ENCODE results near the gene PCTP.

Gene PCTP

DNA sequence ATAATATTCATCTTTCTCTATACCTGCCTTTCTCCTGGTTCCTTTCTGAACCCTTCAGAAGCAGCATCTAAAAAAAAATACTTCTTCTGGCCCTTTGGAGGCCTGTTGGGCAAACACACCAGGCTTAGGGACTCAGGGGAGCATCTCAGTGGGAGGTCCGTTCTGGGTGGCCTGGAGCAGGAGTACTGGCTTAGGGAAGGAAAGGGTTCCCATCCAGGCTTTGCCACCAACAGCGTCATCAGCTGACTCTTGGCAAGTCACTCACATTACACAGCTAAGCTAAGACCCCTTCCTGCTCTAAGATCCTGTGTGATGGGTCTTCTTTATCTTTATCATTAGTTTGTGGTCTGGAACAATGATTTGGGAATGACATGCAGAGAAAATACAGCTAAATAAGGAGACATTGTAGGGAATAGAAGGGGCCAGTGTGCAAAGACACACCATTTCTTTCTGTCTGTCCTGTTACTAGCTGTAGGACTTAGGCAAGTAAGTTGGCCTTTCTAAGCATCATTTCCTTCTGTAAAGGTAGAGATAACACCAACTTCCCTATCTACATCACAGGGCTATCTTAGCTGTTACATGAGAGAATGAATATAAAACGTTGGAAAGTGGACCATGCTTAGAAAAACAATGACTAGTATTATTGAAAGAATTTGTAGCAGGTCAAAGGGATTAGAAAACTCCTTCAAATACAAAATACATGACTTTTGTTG lies 9.9 kb downstream of the PCTP start:
- no peak for DNase-seq

DNA sequence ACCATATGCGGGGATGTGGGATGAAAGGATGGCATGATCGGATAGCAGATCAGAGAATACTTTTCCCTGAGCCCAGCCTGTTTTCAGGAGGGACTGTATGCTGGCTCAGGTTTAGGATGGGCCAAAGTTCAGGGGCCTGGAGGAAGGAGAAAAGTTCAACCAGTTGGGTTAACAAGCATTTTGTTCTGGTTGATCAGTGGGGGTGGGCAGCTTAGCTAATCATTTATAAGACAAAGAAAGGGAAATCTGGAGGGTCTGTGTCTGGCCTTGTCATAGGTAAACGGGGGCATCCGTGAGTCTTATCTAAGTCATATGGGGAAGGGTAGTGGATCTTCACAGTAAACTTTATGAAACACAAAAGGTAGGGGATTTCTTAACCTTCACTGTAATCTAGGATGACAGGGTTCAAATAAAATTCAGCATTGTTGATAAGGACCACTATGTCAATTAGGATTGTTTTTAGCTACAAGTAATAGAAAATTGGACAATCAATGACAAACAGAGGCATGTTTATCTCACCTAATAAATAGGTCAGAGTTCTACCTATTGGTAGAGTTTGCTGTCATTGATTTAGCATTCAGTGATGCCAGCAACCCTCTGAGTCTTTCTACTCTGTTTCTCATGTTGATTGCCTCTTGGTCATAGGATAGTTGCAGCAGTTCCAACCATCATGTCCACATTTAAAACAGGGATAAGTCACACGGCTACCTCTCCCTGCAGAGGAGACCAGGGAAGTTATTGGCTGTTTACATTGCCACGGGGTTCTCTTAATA lies 11.4 kb downstream of the PCTP start:
- DNase-seq: no peak

DNA sequence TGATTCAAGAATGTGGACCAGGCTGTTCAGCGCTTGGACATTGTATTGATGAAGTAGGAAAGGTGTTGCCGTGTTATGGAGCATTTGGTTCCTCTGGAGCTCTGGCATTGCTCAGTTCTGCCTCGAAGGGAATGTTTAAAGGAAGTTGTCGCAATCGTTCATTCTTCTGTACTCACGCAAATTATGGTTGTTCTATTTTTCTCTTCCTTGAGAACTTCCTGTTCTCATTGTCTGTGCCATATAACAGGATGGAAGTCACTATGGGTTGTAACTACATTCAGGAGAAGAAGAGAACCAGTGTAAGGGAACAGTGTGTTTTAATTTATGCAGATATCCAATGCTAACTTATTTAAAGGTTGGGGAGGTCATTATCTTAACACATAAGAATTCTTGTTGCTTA lies 13.0 kb downstream of the PCTP start:
- DNase-seq: no peak

DNA sequence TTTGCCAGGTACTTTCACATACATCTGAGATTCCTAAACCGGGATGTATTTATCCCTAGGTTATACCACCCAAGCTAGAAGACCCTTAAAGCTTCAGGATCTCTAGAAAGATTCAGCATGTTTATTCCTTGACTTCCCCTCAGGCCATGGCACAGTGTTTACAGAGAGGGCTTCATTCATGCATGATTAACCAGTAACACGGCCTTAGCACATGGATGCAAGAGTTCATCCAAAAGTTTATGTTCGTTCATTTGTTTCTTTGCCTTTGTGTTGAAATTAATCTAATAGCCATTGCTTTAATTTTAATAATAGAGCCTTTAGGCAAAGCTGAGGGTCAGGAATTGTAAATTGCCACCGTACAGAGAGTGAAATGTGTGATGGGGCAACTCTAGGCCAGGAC lies 13.8 kb downstream of the PCTP start:
- no peak for DNase-seq

DNA sequence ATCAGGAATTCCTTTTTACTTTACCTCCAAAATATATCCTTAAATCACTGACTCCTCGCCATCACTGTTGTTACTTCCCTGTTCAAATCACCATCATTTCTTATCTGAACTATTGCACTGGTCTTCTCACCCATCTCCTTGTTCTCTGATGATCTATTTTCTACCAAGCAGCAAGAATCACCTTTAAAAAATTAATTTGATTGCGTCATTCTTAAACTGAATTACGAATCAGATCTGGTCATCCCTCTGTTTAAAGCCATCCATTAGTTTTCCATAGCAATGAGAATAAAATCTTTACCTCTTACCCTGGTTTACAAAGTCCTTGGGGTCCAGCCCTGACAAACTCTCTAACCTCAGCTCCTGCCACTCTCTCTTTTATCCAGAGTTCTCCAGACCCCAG lies 14.6 kb downstream of the PCTP start:
- DNase-seq: no peak

DNA sequence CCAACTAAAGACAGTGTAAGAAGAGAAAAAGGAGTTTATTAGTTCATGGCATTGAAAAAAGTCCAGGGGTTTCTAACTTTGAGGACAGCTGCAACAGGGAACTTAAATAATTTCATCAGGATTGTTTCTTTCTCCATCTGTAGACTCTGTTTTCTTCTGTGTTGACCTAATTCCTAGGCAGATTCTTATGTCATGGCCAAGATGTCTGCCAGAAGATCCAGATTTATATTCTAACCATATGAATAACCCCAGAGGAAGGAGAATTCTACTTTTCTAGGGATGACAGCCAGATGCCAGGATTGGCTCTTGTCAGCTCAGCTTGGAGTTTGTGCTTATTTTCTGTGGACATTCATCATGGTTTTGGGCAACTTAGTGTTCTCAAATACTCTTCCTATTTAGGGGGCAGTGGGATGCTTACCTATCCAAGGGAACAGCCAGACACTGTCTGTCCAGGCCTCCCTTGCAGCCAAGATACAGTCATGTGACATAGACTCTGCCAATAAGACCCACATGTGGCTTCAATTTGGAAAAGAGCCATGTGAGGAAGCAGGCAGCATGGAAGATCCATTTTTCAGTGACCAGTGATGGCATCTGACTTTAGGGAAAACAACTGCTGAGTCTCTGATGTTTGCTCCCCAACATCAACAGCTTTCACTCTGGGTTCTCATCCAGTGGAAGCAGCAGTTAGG lies 18.2 kb downstream of the PCTP start:
- no peak for DNase-seq

DNA sequence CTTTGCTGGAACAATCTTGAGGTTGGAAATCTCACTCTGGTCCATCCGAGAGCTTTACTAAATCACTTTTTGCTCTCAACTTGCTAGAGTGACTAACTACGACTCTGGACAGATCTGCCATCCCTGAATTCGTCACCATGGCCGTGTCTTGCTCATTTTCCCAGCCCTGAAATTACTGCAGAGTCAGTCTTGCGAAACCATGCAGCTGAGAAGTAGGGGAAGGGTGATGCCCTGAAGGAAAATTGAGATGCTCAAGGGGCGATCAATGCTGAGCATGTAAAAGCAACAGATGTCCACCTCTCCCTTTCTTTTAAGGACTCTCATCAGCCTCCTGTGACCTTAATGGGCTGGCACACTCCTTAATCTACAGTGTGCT lies 18.8 kb downstream of the PCTP start:
- no peak for DNase-seq

DNA sequence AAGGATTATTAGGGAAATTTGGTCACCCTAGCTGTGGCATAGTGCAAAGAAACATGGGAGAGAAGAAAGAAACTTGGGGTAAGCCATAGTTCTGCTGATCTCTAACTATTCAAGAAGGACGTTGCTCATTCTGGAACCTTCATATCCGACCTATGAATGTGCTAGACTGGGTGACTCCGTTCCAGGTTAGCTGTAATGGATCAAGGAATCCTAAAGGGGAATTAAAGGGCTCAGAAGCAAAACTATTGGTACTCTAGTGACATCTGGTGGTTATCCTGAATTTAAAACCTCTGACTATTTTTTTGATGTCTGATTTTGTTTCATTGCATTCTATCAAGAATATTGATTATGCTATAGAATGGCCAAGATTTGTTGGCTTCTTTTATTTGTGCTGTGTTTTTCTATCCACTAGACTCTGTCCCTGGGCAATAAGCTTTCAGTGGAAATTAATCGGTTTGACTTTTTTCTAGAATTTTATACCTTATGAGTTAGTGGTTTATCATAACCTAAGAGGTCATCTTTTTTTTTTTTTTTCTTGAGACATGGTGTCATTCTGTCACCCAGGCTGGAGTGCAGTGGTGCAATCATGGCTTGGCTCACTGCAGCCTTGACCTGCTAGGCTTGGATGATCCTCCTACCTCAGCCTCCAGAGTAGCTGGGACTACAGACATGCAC lies 19.5 kb downstream of the PCTP start:
- peak; percentile 17 for DNase-seq

DNA sequence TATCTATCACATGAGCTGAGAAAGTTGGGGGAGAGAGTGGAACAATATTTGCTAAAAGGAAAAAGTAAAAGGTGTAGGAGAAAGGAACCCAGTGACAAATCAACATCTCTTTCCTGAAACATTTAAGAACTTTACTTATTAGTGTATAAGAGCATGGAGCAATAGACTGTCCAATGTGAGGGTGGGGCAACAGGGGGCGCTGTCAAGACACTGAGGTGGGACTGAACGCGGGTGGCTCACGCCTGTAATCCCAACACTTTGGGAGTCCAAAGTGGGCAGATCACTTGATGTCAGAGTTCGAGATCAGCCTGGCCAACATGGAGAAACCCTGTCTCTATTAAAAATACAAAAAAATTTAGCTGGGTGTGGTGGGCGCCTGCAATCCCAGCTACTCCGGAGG lies 21.2 kb downstream of the PCTP start:
- no peak for DNase-seq

DNA sequence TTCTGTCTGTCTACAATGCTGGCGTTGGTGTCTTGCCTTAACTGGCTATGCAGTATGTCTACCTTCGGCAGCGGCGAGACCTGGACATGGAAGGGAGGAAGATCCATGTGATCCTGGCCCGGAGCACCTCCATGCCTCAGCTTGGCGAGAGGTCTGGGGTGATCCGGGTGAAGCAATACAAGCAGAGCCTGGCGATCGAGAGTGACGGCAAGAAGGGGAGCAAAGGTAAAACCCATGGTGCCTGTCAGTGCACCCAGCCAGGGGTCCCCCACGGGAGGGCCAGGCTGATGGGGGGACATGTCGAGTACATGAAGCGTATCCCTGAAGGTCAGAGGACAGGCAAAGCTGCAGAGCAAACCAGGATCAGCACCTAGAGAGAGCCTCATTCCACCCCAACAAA lies 22.8 kb downstream of the PCTP start:
- DNase-seq: no peak

DNA sequence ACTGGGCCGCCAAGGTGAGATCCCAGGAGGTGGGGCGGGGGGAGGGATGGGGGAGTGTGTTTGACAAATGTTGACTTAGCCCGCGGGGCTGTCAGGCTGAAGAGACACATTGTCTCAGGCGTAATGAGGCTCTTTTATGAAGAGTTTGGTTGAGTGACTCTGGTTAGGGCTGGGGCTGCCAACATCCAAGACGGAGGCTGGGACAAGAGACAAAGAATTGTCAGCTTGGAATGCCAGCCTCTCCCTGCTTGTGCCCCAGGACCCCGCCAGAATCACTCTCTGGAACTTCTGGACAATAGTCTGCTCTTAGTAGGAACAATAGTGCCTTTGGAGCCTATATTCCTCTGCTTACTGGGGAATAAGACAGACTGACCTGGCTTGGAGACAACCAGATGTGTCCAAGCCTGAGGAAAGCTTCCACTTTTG lies 24.0 kb downstream of the PCTP start:
- DNase-seq: peak; percentile 29

DNA sequence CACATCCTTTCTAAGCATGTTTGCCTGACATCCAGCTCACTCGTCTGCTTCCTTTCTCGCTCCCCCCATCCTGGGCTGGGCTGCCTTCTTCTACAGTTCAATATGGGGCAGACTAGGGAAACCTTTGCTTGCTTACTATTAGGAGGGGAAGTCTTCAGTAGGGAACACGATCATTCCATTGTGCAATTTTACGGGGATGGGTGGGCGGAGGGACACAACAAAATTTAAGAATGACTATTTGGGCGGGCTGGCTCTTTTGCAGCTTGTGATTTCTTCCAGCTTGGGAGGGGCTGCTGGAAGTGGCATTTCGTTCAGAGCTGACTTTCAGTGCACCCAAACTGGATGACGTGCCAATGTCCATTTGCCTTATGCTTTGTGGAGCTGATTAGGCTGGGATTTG lies 25.4 kb downstream of the PCTP start:
- DNase-seq: no peak

DNA sequence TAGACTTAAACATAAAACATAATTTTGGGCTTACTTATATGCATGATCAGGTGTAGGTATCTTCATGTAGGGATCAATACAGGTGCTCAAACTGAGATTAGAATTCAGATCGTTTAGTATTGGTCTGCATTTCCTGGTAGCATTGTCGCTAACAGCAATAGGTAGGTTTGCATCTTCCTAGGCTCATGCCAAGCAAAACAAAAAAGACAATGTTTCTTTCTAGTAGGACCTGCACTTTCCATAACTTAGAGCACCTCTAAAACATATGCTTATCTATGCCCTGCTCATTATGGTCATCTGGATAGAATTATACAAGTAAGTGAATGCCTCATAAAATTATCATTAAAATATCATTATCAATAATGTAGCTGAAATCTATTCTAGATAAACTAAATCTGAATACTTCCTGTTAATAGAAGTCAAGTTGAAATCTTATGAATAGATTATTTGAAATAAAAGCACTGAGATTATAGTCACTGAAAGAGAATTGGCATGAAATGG lies 26.7 kb downstream of the PCTP start:
- DNase-seq: no peak

DNA sequence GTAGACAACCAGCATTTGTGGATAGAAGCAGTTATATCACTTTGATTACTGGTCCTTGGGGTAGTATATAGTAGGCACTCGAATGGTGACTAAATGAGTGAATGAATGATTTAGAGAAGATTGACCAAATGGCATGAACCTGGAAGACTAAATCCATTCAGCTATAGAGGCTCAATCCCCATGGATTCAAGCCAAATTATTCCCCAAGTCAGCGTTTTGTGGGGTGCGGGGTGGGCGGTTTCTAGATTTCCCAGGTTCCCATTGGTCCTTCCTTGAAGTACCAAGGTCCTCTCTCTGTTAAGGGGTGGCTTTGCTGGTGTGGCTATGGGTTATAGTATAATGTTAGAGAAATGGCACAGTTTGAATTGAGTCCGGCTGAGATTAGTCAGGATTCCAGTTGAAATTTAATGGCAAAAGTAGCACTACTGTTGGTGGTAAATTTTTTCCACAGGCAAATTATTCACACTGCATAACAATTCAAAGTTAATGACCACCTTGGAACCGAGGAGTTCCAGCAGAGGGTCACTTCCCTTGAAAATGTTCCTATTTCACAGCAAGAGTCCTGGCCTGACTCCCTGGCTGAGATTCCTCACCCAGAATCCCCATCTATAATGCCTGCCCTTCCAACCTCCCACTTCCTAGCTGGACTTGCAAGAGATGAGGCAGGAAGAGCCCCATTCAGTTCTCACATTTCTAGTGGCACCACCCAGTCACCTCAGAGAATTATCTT lies 27.7 kb downstream of the PCTP start:
- no peak for DNase-seq

DNA sequence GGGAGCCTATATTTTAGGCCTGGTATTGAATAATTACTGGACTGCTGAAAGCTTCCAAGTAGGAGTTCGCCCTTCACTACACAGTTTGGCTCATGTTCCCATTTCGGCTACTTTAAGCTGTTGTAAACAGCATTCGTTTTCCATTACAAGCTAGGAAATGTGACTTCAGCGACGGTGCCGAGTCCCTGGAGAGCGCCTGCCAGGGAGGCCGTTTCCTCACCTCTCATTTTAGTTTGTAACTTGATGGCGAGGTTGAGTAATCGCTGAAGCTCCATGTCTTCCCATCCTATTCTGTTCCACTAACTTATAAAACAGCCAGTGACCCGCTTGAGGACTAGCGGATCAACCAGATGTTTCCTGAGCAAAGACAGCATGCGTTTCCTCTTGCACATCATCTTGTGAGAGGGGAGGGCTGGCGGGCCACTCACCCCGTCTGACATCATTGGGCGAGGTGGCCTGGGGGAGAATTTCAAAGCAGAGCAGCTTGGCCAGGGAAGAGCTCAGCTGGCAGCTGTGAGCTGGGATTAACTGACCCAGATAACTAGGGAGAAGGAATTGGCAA lies 32.9 kb downstream of the PCTP start:
- DNase-seq: no peak

DNA sequence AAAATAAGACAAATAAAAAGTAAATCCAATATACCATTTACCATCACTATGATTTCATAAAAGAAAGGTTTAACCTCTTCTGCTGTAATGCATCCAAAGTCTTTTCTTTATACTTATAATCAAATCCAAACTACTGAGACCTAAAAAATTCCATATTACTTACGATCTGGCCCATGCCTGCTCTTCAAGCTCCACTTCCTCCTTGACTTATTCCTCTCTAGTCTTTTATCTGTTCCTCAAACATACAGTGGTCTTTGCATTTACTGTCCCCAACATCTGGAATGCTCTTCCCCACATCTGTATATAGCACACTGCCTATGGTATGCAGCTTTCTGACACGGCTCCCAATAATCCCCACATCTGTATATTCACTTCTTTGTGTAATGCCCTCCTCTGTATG lies 33.8 kb downstream of the PCTP start:
- DNase-seq: no peak

DNA sequence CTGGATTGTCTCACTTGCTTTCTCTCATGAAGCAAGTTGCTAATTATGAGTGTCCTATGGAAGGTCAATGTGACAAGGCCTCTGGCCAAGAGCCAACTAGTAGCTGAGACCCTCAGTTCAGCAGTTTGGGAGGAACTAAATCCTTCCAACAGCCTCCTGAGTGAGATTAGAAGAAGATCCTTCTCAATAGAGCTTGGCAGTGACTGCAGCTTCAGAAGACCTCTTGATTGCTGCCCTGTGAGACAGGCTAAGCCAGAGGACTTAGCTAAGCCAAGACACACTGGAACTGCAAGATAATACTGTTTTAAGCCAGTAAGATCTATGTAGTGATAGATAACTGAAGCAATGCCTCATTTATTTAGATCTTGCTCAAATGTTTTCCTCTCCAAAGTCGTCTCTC lies 34.3 kb downstream of the PCTP start:
- no peak for DNase-seq

DNA sequence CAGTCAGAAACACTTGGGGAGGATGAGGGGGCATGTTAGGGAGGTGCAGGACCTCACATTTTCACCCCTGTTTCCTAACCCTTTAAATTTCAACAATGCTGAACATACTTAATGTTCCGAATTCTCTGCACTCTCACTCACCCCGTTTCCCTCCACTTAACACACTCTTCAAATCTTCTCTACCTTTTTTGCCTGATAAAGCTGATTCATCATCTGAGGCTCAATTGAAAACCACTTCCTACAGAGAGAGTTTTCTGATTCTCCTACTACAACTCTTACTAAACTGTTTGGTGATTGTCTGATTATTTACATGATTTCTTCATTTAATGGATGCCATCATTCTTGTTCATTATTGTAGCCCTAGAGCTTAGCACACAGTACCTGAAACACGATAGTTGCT lies 42.4 kb downstream of the PCTP start:
- no peak for DNase-seq

DNA sequence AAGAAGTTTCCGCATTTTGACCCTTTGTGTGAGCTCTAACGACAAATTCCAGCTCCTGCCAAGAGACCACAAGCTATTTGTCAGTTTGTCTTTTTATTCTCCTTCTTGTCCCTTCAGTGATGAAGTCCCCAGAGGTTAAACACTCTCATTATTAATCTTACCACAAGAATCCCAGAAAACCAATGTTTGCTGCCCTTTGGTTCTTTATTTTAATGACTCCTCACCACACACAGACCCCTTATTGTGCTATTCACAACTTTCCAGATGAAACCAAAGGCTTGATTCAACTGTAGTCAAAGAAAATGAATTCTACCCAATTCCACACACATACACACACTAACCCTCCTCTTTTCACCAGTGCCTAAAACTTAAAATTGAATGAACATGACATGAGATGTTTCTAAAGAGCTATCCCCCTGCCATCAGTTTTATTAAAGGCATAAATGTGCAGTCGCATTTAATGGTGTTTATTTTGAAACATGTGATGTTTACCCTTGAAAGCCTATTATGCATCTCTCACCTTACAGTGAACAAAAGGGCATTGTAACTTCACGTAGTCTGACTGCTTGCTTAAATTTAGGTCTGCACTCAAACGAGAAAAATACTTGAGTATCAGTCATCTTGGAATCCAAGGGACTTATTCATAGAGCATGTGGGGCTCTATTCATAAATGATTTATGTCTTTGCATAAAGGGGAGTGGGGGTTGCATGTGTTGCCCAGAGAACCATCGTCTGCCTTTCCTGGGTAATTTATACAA lies 44.1 kb downstream of the PCTP start:
- DNase-seq: peak; percentile 71

DNA sequence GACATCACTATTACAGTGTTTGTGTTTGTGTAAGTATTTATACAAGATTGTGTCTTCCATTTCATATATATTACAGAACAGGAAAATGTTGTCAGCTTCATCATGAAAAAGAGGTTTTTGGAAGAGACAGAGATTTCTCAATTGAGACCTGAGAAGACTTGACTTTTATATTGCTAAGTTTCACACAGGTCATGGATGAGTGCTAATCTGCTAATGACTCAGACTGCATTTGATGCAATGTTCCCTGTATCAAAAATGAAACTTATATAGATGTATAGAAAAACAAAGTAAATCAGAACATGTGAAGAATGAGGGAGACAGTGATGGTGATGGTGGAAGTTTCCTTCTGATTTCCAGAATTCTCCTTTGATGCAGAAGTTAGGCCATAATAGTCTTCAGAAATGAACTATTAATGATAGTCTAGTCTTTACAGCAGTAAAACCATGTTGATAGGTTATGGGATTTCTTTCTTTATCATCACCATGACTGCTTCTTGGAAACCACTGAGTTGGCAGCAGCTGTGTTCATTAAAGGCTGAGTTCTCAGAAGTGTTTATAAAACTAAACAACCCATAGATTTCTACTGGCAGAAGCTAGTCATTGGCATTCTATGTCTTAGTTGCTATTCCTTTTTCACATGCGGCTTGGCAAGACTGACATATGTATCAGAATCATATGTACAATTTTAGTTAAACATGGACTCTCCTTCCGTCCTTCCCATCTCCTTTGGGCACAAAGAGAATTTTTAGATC lies 56.1 kb downstream of the PCTP start:
- no peak for DNase-seq

DNA sequence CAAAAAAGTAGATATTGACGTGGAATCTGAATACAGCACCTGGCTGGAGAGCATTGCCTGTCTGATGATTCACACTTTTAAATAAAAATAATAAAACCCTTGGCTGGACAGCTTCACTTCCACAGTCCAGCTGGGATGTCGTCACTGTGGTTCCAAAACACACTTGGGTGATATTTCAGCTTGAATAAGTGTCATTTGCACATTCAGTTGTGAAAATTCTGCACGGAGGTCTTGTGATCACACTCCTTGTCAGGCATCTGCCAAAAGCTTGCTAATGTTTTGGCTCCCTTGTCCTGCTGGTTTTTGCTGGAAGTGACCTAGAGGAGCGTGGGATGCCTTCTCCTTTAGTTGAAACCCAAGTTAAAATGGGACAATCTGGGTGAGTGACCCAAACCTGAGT lies 60.7 kb downstream of the PCTP start:
- no peak for DNase-seq
